H9 (cell line): ENCODE results near the gene NAALADL1. TPM values are rescaled to one million over a fixed set of nuclear protein-coding genes. Genes with fewer than 3 reads are reported as not detected.

Experiments used
- DNase-seq: peaks from one replicate; pipeline ENCODE4 v3.0.0-alpha.2; 2017
- H2AFZ ChIP-seq: one replicate; pipeline ENCODE4 v1.6.1; 2013; ENCODE audit warnings: mild to moderate bottlenecking, low read length, control low read depth, moderate library complexity
- H2AK5ac ChIP-seq: 2 replicates; pipeline ENCODE4 v1.6.1; 2013; ENCODE audit warnings: low read length, control low read depth, mixed read lengths; ENCODE audit not compliant: insufficient read length
- H2BK120ac ChIP-seq: one replicate; pipeline ENCODE4 v1.6.1; 2013; ENCODE audit warnings: low read depth, mild to moderate bottlenecking, low read length, control low read depth, inconsistent platforms; ENCODE audit not compliant: poor library complexity, severe bottlenecking
- H2BK12ac ChIP-seq: 2 replicates; pipeline ENCODE4 v1.6.1; 2013; ENCODE audit warnings: low read length, control low read depth, mixed read lengths, low read depth; ENCODE audit not compliant: insufficient read length
- H2BK15ac ChIP-seq: 2 replicates; pipeline ENCODE4 v1.6.1; 2013; ENCODE audit warnings: low read depth, low read length, control low read depth
- H2BK20ac ChIP-seq: one replicate; pipeline ENCODE4 v1.6.1; 2013; ENCODE audit warnings: low read depth, mild to moderate bottlenecking, low read length, control low read depth, inconsistent platforms; ENCODE audit not compliant: poor library complexity, severe bottlenecking
- H2BK5ac ChIP-seq: 2 replicates; pipeline ENCODE4 v1.6.1; 2013; ENCODE audit warnings: low read length, control low read depth, mixed read lengths; ENCODE audit not compliant: insufficient read length
- H3K14ac ChIP-seq: 2 replicates; pipeline ENCODE4 v1.6.1; 2013; ENCODE audit warnings: low read length, control low read depth; ENCODE audit not compliant: insufficient read depth
- H3K18ac ChIP-seq: 2 replicates; pipeline ENCODE4 v1.6.1; 2013; ENCODE audit warnings: low read depth, mild to moderate bottlenecking, mixed read lengths, low read length, control low read depth; ENCODE audit not compliant: insufficient read length
- H3K23ac ChIP-seq: 2 replicates; pipeline ENCODE4 v1.6.1; 2013; ENCODE audit warnings: low read length, control low read depth, mixed read lengths, low read depth; ENCODE audit not compliant: insufficient read length
- H3K23me2 ChIP-seq: 2 replicates; pipeline ENCODE4 v1.6.1; 2013; ENCODE audit warnings: low read depth, mild to moderate bottlenecking, mixed read lengths, low read length, control low read depth; ENCODE audit not compliant: insufficient read length, poor library complexity, severe bottlenecking
- H3K27ac ChIP-seq: 2 replicates; pipeline ENCODE4 v1.5.1; 2013; ENCODE audit warnings: low read length, control low read depth, mixed read lengths, low read depth; ENCODE audit not compliant: insufficient read length
- H3K27me3 ChIP-seq: 2 replicates; pipeline ENCODE4 v1.6.1; 2013; ENCODE audit warnings: low read length, control low read depth, inconsistent platforms; ENCODE audit not compliant: insufficient read depth
- H3K4ac ChIP-seq: 2 replicates; pipeline ENCODE4 v1.6.1; 2013; ENCODE audit warnings: low read depth, mild to moderate bottlenecking, control low read depth, inconsistent platforms, low read length, moderate library complexity
- H3K4me1 ChIP-seq: 2 replicates; pipeline ENCODE4 v1.6.1; 2013; ENCODE audit warnings: low read length, control low read depth, inconsistent platforms; ENCODE audit not compliant: insufficient read depth
- H3K4me2 ChIP-seq: 2 replicates; pipeline ENCODE4 v1.6.1; 2013; ENCODE audit warnings: low read length, control low read depth, mixed read lengths; ENCODE audit not compliant: insufficient read length, insufficient read depth
- H3K56ac ChIP-seq: 2 replicates; pipeline ENCODE4 v1.6.1; 2013; ENCODE audit warnings: low read depth, mild to moderate bottlenecking, mixed read lengths, low read length, control low read depth; ENCODE audit not compliant: insufficient read length
- H3K79me1 ChIP-seq: 2 replicates; pipeline ENCODE4 v1.6.1; 2013; ENCODE audit warnings: low read depth, mild to moderate bottlenecking, moderate library complexity, low read length, control low read depth, inconsistent platforms; ENCODE audit not compliant: insufficient read depth, poor library complexity, severe bottlenecking
- H3K79me2 ChIP-seq: 2 replicates; pipeline ENCODE4 v1.6.1; 2013; ENCODE audit warnings: low read length, control low read depth, inconsistent platforms; ENCODE audit not compliant: insufficient read depth
- H3K9ac ChIP-seq: 2 replicates; pipeline ENCODE4 v1.6.1; 2013; ENCODE audit warnings: low read length, control low read depth, mixed read lengths; ENCODE audit not compliant: insufficient read length; ENCODE audit errors: extremely low read depth
- H3K9me3 ChIP-seq: one replicate; pipeline ENCODE4 v1.6.1; 2013; ENCODE audit warnings: low read depth, low read length, inconsistent platforms; ENCODE audit not compliant: control insufficient read depth
- H3T11ph ChIP-seq: one replicate; pipeline ENCODE4 v1.6.1; 2013; ENCODE audit warnings: mild to moderate bottlenecking, low read length, control low read depth, inconsistent platforms
- H4K20me1 ChIP-seq: one replicate; pipeline ENCODE4 v1.6.1; 2013; ENCODE audit not compliant: control insufficient read depth, insufficient read length, insufficient read depth
- H4K5ac ChIP-seq: 2 replicates; pipeline ENCODE4 v1.6.1; 2013; ENCODE audit warnings: low read depth, mild to moderate bottlenecking, mixed read lengths, low read length, control low read depth; ENCODE audit not compliant: insufficient read length
- H4K8ac ChIP-seq: replicated peaks from 2 replicates; pipeline ENCODE4 v1.6.1; 2013; ENCODE audit warnings: low read length, control low read depth, mixed read lengths, low read depth; ENCODE audit not compliant: insufficient read length
- H4K91ac ChIP-seq: 2 replicates; pipeline ENCODE4 v1.6.1; 2013; ENCODE audit warnings: low read depth, mild to moderate bottlenecking, moderate library complexity, mixed read lengths, low read length, control low read depth; ENCODE audit not compliant: insufficient read length
- H3K27ac Mint-ChIP-seq, 3 experiments: 2 replicates in 2 of 3; 3 replicates in 1 of 3; pipeline ENCODE4 v1.8.0; 2020 to 2021; ENCODE audit warnings: mixed read lengths in 3 of 3, mild to moderate bottlenecking in 1 of 3, moderate library complexity in 1 of 3
- H3K27me3 Mint-ChIP-seq: 2 replicates; pipeline ENCODE4 v1.8.0; 2021; ENCODE audit warnings: low read depth, mild to moderate bottlenecking, moderate library complexity, mixed read lengths
- H3K36me3 Mint-ChIP-seq, 3 experiments: 2 replicates in 2 of 3; 3 replicates in 1 of 3; pipeline ENCODE4 v1.8.0; 2020 to 2021; ENCODE audit warnings: low read depth in 3 of 3, mixed read lengths in 3 of 3; ENCODE audit not compliant: insufficient read depth in 1 of 3
- H3K4me1 Mint-ChIP-seq, 2 experiments: 2 replicates each; pipeline ENCODE4 v1.8.0; 2020; ENCODE audit warnings: mixed read lengths in 2 of 2
- H3K4me3 Mint-ChIP-seq, 2 experiments: 2 replicates in 1 of 2; 3 replicates in 1 of 2; pipeline ENCODE4 v1.8.0; 2020 to 2021; ENCODE audit warnings: mild to moderate bottlenecking in 2 of 2, mixed read lengths in 2 of 2, moderate library complexity in 1 of 2
- H3K9me3 Mint-ChIP-seq, 2 experiments: 2 replicates in 1 of 2; 3 replicates in 1 of 2; pipeline ENCODE4 v1.8.0; 2020; ENCODE audit warnings: mild to moderate bottlenecking in 2 of 2, mixed read lengths in 2 of 2, moderate library complexity in 1 of 2
- whole genome bisulfite sequencing: extraction: QIAGEN DNeasy Blood & Tissue Kit; methylation state at CpG from one replicate; pipeline ENCODE4 v1.1.7; 2013; ENCODE audit warnings: missing lambda C conversion rate, low lambda C conversion rate, mixed read lengths; ENCODE audit not compliant: insufficient read length; ENCODE audit errors: extremely low coverage; 5-methylcytosine and 5-hydroxymethylcytosine counted together
- total RNA-seq: library from RNA; stranded (reverse); gene quantifications from 2 replicates; pipeline ENCODE4 v1.2.1, GENCODE V29; 2021
- TF ChIP-seq, protein P1 (sequence below): fragments of 200-600 bp; sonication (generic); conservative IDR thresholded peaks from 3 replicates; pipeline ENCODE4 v1.8.0; 2021; ENCODE audit warnings: antibody characterized with exemption, mild to moderate bottlenecking

NAALADL1 gene
- total RNA-seq, 1 experiment from 2014 or later = 1.0 TPM

GRCh38 chr11:65083134-65083833 lies 24.9 kb upstream of the NAALADL1 start:
- Mint-ChIP-seq H3K9me3 (no peaks in the 10 kb centered on the region; a peak in 1 of 5 replicates), H3K36me3 (peaks cover 32 to 66% (median 65%) of the 10 kb centered on the region in 3 experiments), H3K27ac (peak overlapping the region; percentile 98 to 100 (median 99)), H3K4me1 (peaks cover 15 to 22% of the 10 kb centered on the region in 2 experiments), H3K4me3 (peak overlapping the region; percentile 97 to 99), H3K27me3 (no peaks in the 10 kb centered on the region)
- Histone ChIP-seq H3K14ac (peak overlapping the region; percentile 62; the same call in 1 of the 2 replicates), H4K8ac (no peak overlapping the region), H3K9ac (peak overlapping the region; percentile 93), H4K20me1 (peaks cover 3% of the 10 kb centered on the region), H3K27ac (no peak overlapping the region), H3K4me2 (peak overlapping the region; percentile 79), H3K4me1 (no peaks in the 10 kb centered on the region), H3K79me2 (peaks cover 8% of the 10 kb centered on the region; the same call in 1 of the 2 replicates), H4K5ac (no peak overlapping the region), H2BK15ac (no peak overlapping the region), H2BK12ac (no peak overlapping the region), H3T11ph (no peak overlapping the region), H3K18ac (peak overlapping the region; percentile 56), H2BK5ac (no peak overlapping the region), H3K4ac (no peak overlapping the region; the same call in 1 of the 2 replicates), H3K9me3 (no peaks in the 10 kb centered on the region), H3K27me3 (no peaks in the 10 kb centered on the region), H3K23me2 (peaks cover 12% of the 10 kb centered on the region), H3K23ac (no peak overlapping the region), H4K91ac (no peak overlapping the region), H3K79me1 (peaks cover 5% of the 10 kb centered on the region), H2BK20ac (no peak overlapping the region), H2BK120ac (no peak overlapping the region), H2AK5ac (no peak overlapping the region), H3K56ac (no peak overlapping the region), H2AFZ (no peak overlapping the region)
- no CpG with 5 or more reads among the region's 13 CpGs for WGBS
- TF ChIP-seq, protein P1, sequence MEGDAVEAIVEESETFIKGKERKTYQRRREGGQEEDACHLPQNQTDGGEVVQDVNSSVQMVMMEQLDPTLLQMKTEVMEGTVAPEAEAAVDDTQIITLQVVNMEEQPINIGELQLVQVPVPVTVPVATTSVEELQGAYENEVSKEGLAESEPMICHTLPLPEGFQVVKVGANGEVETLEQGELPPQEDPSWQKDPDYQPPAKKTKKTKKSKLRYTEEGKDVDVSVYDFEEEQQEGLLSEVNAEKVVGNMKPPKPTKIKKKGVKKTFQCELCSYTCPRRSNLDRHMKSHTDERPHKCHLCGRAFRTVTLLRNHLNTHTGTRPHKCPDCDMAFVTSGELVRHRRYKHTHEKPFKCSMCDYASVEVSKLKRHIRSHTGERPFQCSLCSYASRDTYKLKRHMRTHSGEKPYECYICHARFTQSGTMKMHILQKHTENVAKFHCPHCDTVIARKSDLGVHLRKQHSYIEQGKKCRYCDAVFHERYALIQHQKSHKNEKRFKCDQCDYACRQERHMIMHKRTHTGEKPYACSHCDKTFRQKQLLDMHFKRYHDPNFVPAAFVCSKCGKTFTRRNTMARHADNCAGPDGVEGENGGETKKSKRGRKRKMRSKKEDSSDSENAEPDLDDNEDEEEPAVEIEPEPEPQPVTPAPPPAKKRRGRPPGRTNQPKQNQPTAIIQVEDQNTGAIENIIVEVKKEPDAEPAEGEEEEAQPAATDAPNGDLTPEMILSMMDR = no peak
- no peak for DNase-seq
